Spleen (tissue), 11 donors: ENCODE data around the gene TTLL11. TPM values are rescaled to one million over a fixed set of nuclear protein-coding genes. Genes with fewer than 3 reads are reported as not detected.

Experiments
- DNase-seq: peaks from one replicate; pipeline ENCODE4 v3.0.0-alpha.2; 2020
- H3K27ac ChIP-seq, 8 donors: fragments of 200-600 bp; sonication (generic) in 7 of 8; 1 replicate in 4 of 8; 2 replicates in 4 of 8; pipeline versions ENCODE4 v1.5.0 to v1.8.0; 2016 to 2021; ENCODE audit warnings: inconsistent platforms in 4 of 8, mild to moderate bottlenecking in 4 of 8, moderate library complexity in 1 of 8
- H3K27me3 ChIP-seq, 7 donors: fragments of 200-600 bp; sonication (generic) in 6 of 7; replicated peaks in 1 of 7; 1 replicate in 4 of 7; 2 replicates in 3 of 7; pipeline versions ENCODE4 v1.5.0 to v1.8.0; 2016 to 2021; ENCODE audit warnings: inconsistent platforms in 3 of 7, mild to moderate bottlenecking in 1 of 7
- H3K36me3 ChIP-seq, 6 donors: fragments of 200-600 bp; sonication (generic) in 5 of 6; 1 replicate in 4 of 6; 2 replicates in 2 of 6; pipeline versions ENCODE4 v1.5.0 to v1.8.0; 2016 to 2021; ENCODE audit warnings: inconsistent platforms in 2 of 6
- H3K4me1 ChIP-seq, 6 donors: fragments of 200-600 bp; sonication (generic) in 5 of 6; 1 replicate in 3 of 6; 2 replicates in 3 of 6; pipeline versions ENCODE4 v1.5.0 to v1.8.0; 2016 to 2021; ENCODE audit warnings: inconsistent platforms in 3 of 6
- H3K4me3 ChIP-seq, 8 donors: fragments of 200-600 bp; sonication (generic) in 7 of 8; 1 replicate in 4 of 8; 2 replicates in 4 of 8; pipeline versions ENCODE4 v1.5.0 to v1.8.0; 2016 to 2021; ENCODE audit warnings: inconsistent platforms in 4 of 8, mild to moderate bottlenecking in 4 of 8, moderate library complexity in 2 of 8
- H3K9me3 ChIP-seq, 8 donors: fragments of 200-600 bp; sonication (generic) in 7 of 8; 1 replicate in 4 of 8; 2 replicates in 4 of 8; pipeline versions ENCODE4 v1.5.0 to v1.8.0; 2016 to 2021; ENCODE audit warnings: inconsistent platforms in 4 of 8
- CTCF ChIP-seq, 11 experiments: fragments of 200-600 bp in 7 of 11; fragments of 450-650 bp in 4 of 11; sonication (generic) in 4 of 11; IDR thresholded peaks in 8 of 11; conservative IDR thresholded peaks in 3 of 11; 1 replicate in 7 of 11; 2 replicates in 4 of 11; pipeline versions ENCODE4 v1.4.0 to v1.8.0; 2016 to 2021; ENCODE audit warnings: antibody characterized with exemption in 11 of 11, inconsistent platforms in 4 of 11, mild to moderate bottlenecking in 1 of 11
- POLR2A ChIP-seq, 3 donors: fragments of 450-650 bp; IDR thresholded peaks; one replicate each; pipeline ENCODE4 v1.5.1; 2017; ENCODE audit warnings: antibody characterized with exemption in 3 of 3, mild to moderate bottlenecking in 1 of 3
- POLR2AphosphoS5 ChIP-seq, 3 donors: sonication (generic); formaldehyde crosslinking; IDR thresholded peaks; one replicate each; pipeline ENCODE4 v1.5.1; 2017; ENCODE audit warnings: antibody characterized with exemption in 3 of 3
- WGBS, 5 donors: extraction: QIAGEN DNeasy Blood & Tissue Kit in 3 of 5; methylation state at CpG; one replicate each; pipeline versions ENCODE4 v1.1.5 to v1.1.7; 2013 to 2018; 5-methylcytosine and 5-hydroxymethylcytosine counted together
- intact Hi-C: fragments of 100-400 bp; cut with DNase I; formaldehyde crosslinking; loops from one replicate; pipeline ENCODE4 v1.15.0; 2023; ENCODE audit warnings: low total_unique reads
- polyA plus RNA-seq, 3 donors: library from polyadenylated mRNA; stranded (reverse); fragments of 200-250 nt; gene quantifications; one replicate each; pipeline ENCODE4 v1.2.1, GENCODE V29; 2013
- total RNA-seq, 7 donors: library from RNA; depleted of rRNA in 3 of 7; stranded (reverse); fragments of >200 nt in 3 of 7; fragmentation: NEBNext Ultra II Directional in 4 of 7; extraction: Animal tissue kit (Norgen Biotek cat#: 25700) in 4 of 7; gene quantifications; one replicate each; pipeline versions ENCODE4 v1.1.0 to v1.2.1, GENCODE V29; 2016 to 2021
- donor health status: healthy with polysubstance abuse.
- donor health status: DM: no; HTN: no; CAD: no; lungs with moderate emphysema.
- donor health status: DM: no; HTN: no; CAD: no.
- donor health status: Bipolar disorder and iron deficiency.
- donor health status: healthy.
- donor health status: DM: no; HTN: no; CAD: no.
- donor health status: DM: yes; HTN: yes; CAD: no.

TTLL11 gene
- total and polyA plus RNA-seq, 10 donors, result 1.6 to 12.8 (median 7.3) TPM

- peaks cover 0 to 4% (median under 1%) of the 10 kb centered on the region in 6 donors for H3K4me1 ChIP-seq
- peaks cover 0 to 2% (median 0%) of the 10 kb centered on the region in 6 donors for H3K36me3 ChIP-seq
- no peaks in the 10 kb centered on the region for H3K9me3 ChIP-seq
- no peak for DNase-seq
- 87 to 100% (median 92%) methylated on average over 1 of the region's 1 CpG for WGBS, 5 donors
- no peak overlapping the region for H3K4me3 ChIP-seq
- intact Hi-C loops, result no loop called here
- no peak overlapping the region for H3K27ac ChIP-seq
- no peaks in the 10 kb centered on the region for H3K27me3 ChIP-seq
- TF ChIP-seq POLR2A (IDR thresholded peaks at IDR 0.05) (no peak), CTCF (IDR thresholded peaks at IDR 0.05 in 8 of 11, conservative IDR thresholded peaks at IDR 0.05 in 3 of 11) (no peak), POLR2AphosphoS5 (IDR thresholded peaks at IDR 0.05) (no peak)
Observed at GRCh38 chr9:121921444-121921843, 171.7 kb downstream of the TTLL11 start.

GRCh38 chr9:121917375-121918335 lies 175.5 kb downstream of the TTLL11 start:
- intact Hi-C loops, result no loop called here
- 90 to 96% (median 92%) methylated on average over 4 of the region's 4 CpGs for WGBS, 5 donors

GRCh38 chr9:121915304-121915625 lies 177.8 kb downstream of the TTLL11 start:
- 86 to 95% (median 87%) methylated on average over 4 of the region's 4 CpGs for WGBS, 5 donors
- Histone ChIP-seq H3K9me3 (no peaks in the 10 kb centered on the region), H3K4me3 (no peak overlapping the region), H3K27ac (no peak overlapping the region), H3K36me3 (no peaks in the 10 kb centered on the region), H3K4me1 (no peaks in the 10 kb centered on the region), H3K27me3 (no peaks in the 10 kb centered on the region)
- intact Hi-C loops, result no loop called here
- no peak for DNase-seq
- TF ChIP-seq CTCF (IDR thresholded peaks at IDR 0.05 in 8 of 11, conservative IDR thresholded peaks at IDR 0.05 in 3 of 11), result no peak
- no peak for TF ChIP-seq POLR2AphosphoS5 (IDR thresholded peaks at IDR 0.05)
- no peak for TF ChIP-seq POLR2A (IDR thresholded peaks at IDR 0.05)

More at GRCh38 chr9:121917375-121918335, 175.5 kb downstream of the TTLL11 start:
- Histone ChIP-seq H3K36me3 (no peaks in the 10 kb centered on the region), H3K27me3 (no peaks in the 10 kb centered on the region), H3K4me3 (no peak overlapping the region), H3K27ac (no peak overlapping the region), H3K9me3 (no peaks in the 10 kb centered on the region), H3K4me1 (no peaks in the 10 kb centered on the region)
- TF ChIP-seq POLR2AphosphoS5 (IDR thresholded peaks at IDR 0.05) (no peak), POLR2A (IDR thresholded peaks at IDR 0.05) (no peak), CTCF (IDR thresholded peaks at IDR 0.05 in 8 of 11, conservative IDR thresholded peaks at IDR 0.05 in 3 of 11) (no peak)
- DNase-seq, result no peak

GRCh38 chr9:121914604-121915303 lies 178.4 kb downstream of the TTLL11 start:
- Histone ChIP-seq H3K36me3 (no peaks in the 10 kb centered on the region), H3K27me3 (no peaks in the 10 kb centered on the region), H3K27ac (no peak overlapping the region), H3K4me3 (no peak overlapping the region), H3K4me1 (no peaks in the 10 kb centered on the region), H3K9me3 (no peaks in the 10 kb centered on the region)
- WGBS, 5 donors, result 85 to 90% (median 90%) methylated on average over 10 of the region's 10 CpGs
- TF ChIP-seq CTCF (IDR thresholded peaks at IDR 0.05 in 8 of 11, conservative IDR thresholded peaks at IDR 0.05 in 3 of 11), result no peak
- no peak for TF ChIP-seq POLR2AphosphoS5 (IDR thresholded peaks at IDR 0.05)
- TF ChIP-seq POLR2A (IDR thresholded peaks at IDR 0.05), result no peak
- intact Hi-C loops, result no loop called here
- no peak for DNase-seq
